ENCODE results near the gene EDC3.
A peak's percentile ranks its signal among the peaks of the same experiment; 100 is the strongest.
"Not testable (repeated sequence)": the region's sequence is repeated elsewhere in the genome, so short reads cannot be mapped to it uniquely, and the experiment has no call there.

Gene EDC3, protein sequence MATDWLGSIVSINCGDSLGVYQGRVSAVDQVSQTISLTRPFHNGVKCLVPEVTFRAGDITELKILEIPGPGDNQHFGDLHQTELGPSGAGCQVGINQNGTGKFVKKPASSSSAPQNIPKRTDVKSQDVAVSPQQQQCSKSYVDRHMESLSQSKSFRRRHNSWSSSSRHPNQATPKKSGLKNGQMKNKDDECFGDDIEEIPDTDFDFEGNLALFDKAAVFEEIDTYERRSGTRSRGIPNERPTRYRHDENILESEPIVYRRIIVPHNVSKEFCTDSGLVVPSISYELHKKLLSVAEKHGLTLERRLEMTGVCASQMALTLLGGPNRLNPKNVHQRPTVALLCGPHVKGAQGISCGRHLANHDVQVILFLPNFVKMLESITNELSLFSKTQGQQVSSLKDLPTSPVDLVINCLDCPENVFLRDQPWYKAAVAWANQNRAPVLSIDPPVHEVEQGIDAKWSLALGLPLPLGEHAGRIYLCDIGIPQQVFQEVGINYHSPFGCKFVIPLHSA

DNA sequence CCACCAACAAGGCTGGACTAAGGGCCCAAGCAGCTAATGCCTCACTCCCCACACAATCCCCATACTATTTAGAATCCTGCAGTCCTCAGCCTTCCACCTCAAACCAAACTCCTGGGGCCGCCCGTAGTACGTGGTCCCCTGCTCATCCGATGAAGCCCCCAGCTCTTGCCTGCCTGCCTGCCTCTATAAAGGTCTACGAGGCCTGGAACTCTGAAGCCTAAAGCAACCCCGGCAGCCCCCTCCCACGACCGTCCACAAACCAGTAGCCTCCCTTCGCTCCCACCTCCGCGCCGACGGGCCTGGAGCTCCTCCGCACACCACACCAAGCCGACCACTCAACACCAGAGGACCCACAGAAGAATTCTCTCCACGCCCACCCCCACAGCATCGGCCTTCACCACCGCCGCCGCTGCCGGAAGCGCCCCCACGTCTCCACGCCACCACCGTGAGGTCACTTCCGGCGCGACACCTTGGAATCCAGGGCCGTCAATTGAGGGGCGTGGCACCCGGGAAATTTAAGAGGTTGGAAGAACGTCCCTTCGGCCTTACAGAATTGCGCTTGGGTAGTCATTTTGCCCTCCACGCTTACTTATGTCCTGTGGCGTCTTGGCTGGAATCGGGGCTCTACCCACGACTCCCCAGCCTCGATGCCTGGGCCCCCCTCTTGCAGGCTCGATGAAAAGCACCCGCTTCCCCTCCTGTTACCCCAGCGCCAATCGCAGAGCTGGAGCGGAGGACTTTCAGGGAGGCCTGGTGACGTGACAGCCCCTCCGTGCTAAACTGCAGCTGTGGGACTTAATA lies at the start of gene EDC3:
Gene EDC3 (minus strand): TSS at position 428 of the 801 bp plus-strand sequence. CDS start 20,900 bp downstream, outside the sequence.
- DNase-seq (ENCODE audit: low read depth): peak; percentile 60

- no peak for DNase-seq (ENCODE audit: low read depth)
These were observed 46.6 kb upstream of the EDC3 start for GRCh38 chr15:74742422-74742821.

DNA sequence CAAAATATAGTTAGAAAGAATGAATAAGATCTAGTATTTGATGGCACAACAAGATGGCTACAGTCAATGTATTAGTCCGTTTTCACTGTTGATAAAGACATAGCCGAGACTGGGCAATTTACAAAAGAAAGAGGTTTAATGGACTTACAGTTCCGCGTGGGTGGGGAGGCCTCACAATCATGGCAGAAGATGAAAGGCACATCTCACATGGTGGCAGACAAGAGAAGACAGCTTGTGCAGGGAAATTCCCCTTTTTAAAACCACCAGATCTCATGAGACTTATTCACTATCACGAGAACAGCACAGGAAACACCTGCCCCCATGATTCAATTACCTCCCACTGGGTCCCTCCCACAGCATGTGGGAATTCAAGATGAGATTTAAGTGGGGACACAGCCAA lies 42.4 kb upstream of the EDC3 start:
- DNase-seq (ENCODE audit: low read depth): not testable (repeated sequence)

- DNase-seq (ENCODE audit: low read depth): no peak
These were observed 39.5 kb upstream of the EDC3 start for GRCh38 chr15:74735305-74735704.

- DNase-seq (ENCODE audit: low read depth): no peak
These were observed 37.4 kb upstream of the EDC3 start for GRCh38 chr15:74733269-74733668.

- no peak for DNase-seq (ENCODE audit: low read depth)
These were observed 37.0 kb upstream of the EDC3 start for GRCh38 chr15:74732846-74733245.

- DNase-seq (ENCODE audit: low read depth): no peak
These were observed 34.9 kb upstream of the EDC3 start for GRCh38 chr15:74730619-74731316.

DNA sequence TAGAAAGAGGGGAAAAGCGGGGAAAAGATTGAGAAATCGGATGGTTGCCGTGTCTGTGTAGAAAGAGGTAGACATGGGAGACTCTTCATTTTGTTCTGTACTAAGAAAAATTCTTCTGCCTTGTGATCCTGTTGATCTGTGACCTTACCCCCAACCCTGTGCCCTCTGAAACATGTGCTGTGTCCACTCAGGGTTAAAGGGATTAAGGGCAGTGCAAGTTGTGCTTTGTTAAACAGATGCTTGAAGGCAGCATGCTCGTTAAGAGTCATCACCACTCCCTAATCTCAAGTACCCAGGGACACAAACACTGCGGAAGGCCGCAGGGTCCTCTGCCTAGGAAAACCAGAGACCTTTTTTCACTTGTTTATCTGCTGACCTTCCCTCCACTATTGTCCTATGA lies 33.5 kb upstream of the EDC3 start:
- DNase-seq (ENCODE audit: low read depth): not testable (repeated sequence)

DNA sequence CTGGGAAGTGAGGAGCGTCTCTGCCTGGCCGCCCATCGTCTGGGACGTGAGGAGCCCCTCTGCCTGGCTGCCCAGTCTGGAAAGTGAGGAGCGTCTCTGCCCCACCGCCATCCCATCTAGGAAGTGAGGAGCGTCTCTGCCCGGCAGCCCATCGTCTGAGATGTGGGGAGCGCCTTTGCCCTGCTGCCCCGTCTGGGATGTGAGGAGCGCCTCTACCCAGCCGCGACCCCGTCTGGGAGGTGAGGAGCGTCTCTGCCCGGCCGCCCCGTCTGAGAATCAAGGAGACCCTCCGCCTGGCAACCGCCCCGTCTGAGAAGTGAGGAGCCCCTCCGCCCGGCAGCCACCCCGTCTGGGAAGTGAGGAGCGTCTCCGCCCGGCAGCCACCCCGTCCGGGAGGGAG lies 32.9 kb upstream of the EDC3 start:
- DNase-seq (ENCODE audit: low read depth): not testable (repeated sequence)

DNA sequence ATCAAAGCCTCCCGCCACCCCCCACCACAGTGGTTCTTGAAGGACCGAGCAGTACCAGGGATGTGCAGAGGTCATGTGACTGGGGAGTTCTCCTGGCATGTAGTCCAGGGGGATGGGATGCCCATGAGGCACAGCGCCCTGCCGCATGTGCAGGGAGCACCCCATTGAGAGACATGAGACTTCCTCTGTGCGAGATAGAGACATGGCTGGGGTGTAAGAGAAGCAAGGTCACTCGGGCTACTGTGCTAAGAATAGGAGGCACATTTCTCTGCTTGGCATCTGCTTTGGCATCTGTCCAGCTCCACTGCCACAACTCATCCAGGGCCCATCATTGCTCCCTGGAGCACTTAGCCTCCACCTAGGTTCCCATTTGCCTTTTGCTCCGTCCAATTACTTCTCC lies 31.9 kb upstream of the EDC3 start:
- no peak for DNase-seq (ENCODE audit: low read depth)

DNA sequence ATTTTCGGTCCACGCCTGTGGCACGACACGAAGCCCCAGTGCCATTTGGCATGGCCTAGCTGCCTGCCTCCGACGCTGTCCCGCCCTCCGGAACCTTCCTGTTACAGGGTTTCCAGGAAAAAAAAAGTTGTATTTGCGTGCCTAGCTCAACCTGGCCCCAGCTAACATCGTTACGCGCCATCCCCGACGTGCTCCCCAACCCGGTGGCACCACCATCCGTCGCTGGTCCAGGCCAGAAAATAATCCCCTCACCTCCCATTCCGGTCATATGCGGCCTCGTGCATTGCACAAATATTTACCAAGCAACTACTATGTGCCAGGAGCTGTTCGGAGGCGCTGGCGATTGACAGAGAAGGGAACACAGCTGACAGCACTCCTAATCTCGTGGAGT lies 30.9 kb upstream of the EDC3 start:
- no peak for DNase-seq (ENCODE audit: low read depth)

DNA sequence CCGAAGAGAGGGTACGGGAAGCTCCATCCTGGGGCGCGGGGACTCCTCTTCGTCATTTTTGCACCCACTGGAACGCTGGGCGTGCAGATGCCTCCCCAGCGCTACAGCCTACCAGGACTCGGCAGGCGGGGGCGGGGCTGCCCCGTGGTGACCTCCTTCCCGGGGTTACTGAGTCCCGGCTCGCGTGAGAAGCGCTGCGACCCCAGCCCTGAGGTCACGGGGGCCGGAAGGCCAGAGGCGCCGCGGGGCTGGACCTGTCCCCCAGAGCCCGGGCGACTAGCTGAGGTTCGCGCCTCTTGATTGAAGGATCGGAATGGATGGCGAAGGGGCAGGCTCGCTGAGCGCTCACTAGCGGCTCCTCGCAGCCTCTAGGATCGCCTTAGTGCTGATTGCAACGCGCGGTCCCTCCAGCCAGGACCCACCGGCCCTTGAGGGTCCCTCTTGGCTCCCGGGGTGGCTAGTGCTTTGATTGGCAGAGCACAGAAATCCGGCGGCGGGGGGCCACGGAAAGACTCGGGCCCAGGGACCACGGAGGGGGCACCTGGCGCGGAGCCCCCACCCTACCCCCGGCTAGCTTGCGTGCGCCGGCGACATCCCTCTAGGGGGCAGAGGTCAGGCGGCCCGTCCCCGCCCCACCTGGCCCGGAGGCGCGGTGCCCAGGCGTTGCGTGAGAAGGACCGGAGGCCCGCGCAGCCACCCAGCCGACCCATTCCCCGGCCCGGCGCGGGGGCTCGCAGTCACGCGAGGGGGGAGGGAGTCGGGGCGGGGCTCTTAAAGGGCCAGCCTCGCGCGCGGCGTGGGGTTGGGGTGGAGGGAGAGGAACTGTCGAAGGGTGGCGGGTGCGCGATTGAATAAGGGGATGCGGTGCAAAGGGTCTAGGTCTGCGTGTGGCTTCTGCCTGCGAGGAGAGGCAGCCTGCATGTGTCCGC lies 30.3 kb upstream of the EDC3 start:
- DNase-seq (ENCODE audit: low read depth): no peak

DNA sequence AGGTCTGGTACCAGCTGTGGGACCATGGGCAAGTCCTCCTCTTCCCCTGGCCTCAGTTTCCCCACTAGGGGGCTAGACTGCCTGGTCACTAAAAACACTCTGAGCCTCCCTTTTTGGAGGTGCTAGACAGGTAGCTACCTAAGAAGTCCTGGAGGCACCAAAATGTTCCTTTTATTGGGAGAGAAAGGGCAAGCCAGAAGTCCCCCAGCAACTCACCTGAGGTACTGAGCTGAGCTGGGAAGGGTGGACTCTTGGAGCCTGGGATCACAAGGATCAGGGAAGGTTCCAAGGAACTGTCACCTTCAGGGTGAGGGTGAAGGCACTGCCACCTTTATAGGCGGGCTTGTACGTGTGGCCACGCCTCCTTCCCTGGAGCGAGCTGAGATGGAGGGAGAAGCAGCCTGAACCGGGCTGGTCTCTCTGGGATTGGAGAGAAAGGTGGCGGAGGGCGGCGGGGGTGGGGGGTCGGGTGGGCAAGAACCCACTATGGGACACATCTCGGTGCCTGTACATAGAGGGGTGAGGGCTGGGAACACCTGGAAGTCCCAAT lies 29.5 kb upstream of the EDC3 start, which contains the start of gene CYP1A1:
Gene CYP1A1 (minus strand): TSS at position 304 of the 550 bp plus-strand sequence. CDS start 2,431 bp downstream, outside the sequence.
- no peak for DNase-seq (ENCODE audit: low read depth)

- no peak for DNase-seq (ENCODE audit: low read depth)
These were observed 28.9 kb upstream of the EDC3 start for GRCh38 chr15:74724570-74725224.

GRCh38 chr15:74723754-74724334 lies 28.0 kb upstream of the EDC3 start:
- DNase-seq (ENCODE audit: low read depth): peak; percentile 14

GRCh38 chr15:74723187-74723586 lies 27.4 kb upstream of the EDC3 start:
- DNase-seq (ENCODE audit: low read depth): no peak

- no peak for DNase-seq (ENCODE audit: low read depth)
These were observed 26.8 kb upstream of the EDC3 start for GRCh38 chr15:74722591-74722990.

DNA sequence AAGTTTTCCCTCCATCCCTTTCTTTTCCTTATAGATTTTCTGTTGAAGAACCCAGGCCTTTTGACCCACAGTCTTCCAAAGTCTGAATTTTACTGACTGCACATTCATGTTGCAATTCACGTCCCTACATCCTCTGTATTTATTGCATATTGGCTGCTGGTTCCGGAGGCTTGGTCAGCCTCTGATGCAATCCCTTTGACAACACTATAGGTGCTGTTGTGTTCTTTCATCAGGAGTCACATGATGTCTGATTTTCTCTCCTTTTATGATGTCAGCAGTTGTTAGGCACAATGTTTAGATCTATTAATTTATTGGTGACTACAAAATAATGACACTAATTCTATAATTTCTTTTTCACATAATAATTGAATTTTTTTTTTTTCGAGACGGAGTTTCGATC lies 20.8 kb upstream of the EDC3 start:
- DNase-seq (ENCODE audit: low read depth): no peak

DNA sequence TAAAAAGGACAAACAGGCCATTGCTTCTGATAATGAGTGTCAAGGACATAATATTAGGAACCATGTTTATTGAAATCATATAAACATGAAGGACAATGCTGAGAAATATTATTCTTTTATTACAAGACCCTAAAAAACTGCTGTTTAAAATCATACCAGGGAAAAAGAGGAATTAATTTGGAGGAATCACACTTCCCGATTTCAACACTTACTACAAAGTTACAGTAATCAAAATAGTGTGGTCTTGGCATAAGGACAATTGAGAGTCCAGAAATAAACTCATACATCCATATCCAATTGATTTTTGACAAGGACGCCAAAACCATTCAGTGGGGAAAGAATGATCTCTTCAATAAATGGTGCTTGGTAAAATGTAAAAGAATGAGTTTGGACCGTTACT lies 16.5 kb upstream of the EDC3 start:
- DNase-seq (ENCODE audit: low read depth): no peak

Data from GM04504 (cell line).